ENCODE results near the gene PBXIP1. TPM values are rescaled to one million over a fixed set of nuclear protein-coding genes. Genes with fewer than 3 reads are reported as not detected.

PBXIP1 gene
- 24.7 TPM for polyA plus RNA-seq (2012; ENCODE audit: insufficient read depth, insufficient read length)

- DNase-seq (ENCODE audit: low read depth, low spot score): peak; percentile 94
- H3K4me3 ChIP-seq (ENCODE audit: low read length): peak within 1 kb of the TSS; percentile 64
Measured at GRCh38 chr1:154955718-154956543, at the start of gene PBXIP1. Gene PBXIP1 (minus strand): TSS chr1:154956099. CDS start chr1:154953721, 2,378 bp downstream.

GRCh38 chr1:155005076-155006011, 49.4 kb upstream of the PBXIP1 start:
- DNase-seq (ENCODE audit: low read depth, low spot score): no peak
- no peak overlapping the region for H3K4me3 ChIP-seq (ENCODE audit: low read length)

GRCh38 chr1:155004352-155005075, 48.6 kb upstream of the PBXIP1 start:
- no peak overlapping the region for H3K4me3 ChIP-seq (ENCODE audit: low read length)
- DNase-seq (ENCODE audit: low read depth, low spot score): no peak

GRCh38 chr1:155003766-155004351, 48.0 kb upstream of the PBXIP1 start:
- no peak for DNase-seq (ENCODE audit: low read depth, low spot score)

GRCh38 chr1:155003227-155003765, 47.4 kb upstream of the PBXIP1 start:
- DNase-seq (ENCODE audit: low read depth, low spot score): no peak
- H3K4me3 ChIP-seq (ENCODE audit: low read length): no peak overlapping the region; the same call in 1 of the 2 replicates

More at GRCh38 chr1:155003766-155004351, 48.0 kb upstream of the PBXIP1 start:
- no peak overlapping the region for H3K4me3 ChIP-seq (ENCODE audit: low read length)

GRCh38 chr1:155002464-155003226, 46.7 kb upstream of the PBXIP1 start, which contains the start of gene ZBTB7B:
Gene ZBTB7B (plus strand): TSS chr1:155002802. CDS start chr1:155014661, 11,859 bp downstream.
- H3K4me3 ChIP-seq (ENCODE audit: low read length): peak within 1 kb of the TSS; percentile 47
- no peak for DNase-seq (ENCODE audit: low read depth, low spot score)

GRCh38 chr1:155001675-155002463, 46.0 kb upstream of the PBXIP1 start:
- peak; percentile 87 for DNase-seq (ENCODE audit: low read depth, low spot score)
- peak overlapping the region; percentile 47 for H3K4me3 ChIP-seq (ENCODE audit: low read length)

GRCh38 chr1:155001425-155001674, 45.5 kb upstream of the PBXIP1 start:
- H3K4me3 ChIP-seq (ENCODE audit: low read length): peak overlapping the region; percentile 47
- DNase-seq (ENCODE audit: low read depth, low spot score): no peak

GRCh38 chr1:155000726-155001424, 45.0 kb upstream of the PBXIP1 start:
- peak overlapping the region; percentile 47 for H3K4me3 ChIP-seq (ENCODE audit: low read length)
- DNase-seq (ENCODE audit: low read depth, low spot score): no peak

GRCh38 chr1:155000411-155000725, 44.5 kb upstream of the PBXIP1 start:
- H3K4me3 ChIP-seq (ENCODE audit: low read length): peak overlapping the region; percentile 47
- no peak for DNase-seq (ENCODE audit: low read depth, low spot score)

GRCh38 chr1:154999571-155000410, 43.9 kb upstream of the PBXIP1 start:
- DNase-seq (ENCODE audit: low read depth, low spot score): no peak
- H3K4me3 ChIP-seq (ENCODE audit: low read length): peak overlapping the region; percentile 47

GRCh38 chr1:154998818-154999570, 43.1 kb upstream of the PBXIP1 start:
- DNase-seq (ENCODE audit: low read depth, low spot score): peak; percentile 88
- peak overlapping the region; percentile 22 for H3K4me3 ChIP-seq (ENCODE audit: low read length)

GRCh38 chr1:154998201-154998780, 42.4 kb upstream of the PBXIP1 start:
- DNase-seq (ENCODE audit: low read depth, low spot score): no peak
- no peak overlapping the region for H3K4me3 ChIP-seq (ENCODE audit: low read length)

GRCh38 chr1:154996966-154997701, 41.2 kb upstream of the PBXIP1 start:
- no peak for DNase-seq (ENCODE audit: low read depth, low spot score)
- H3K4me3 ChIP-seq (ENCODE audit: low read length): no peak overlapping the region

All from Jurkat, Clone E6-1 (cell line).